ENCODE measurements around the gene TAF12.
"Not testable (repeated sequence)": the region's sequence is repeated elsewhere in the genome, so short reads cannot be mapped to it uniquely, and the experiment has no call there.

TAF12 gene

GRCh38 chr1:28578696-28579218 is 64.1 kb downstream of the TAF12 start:
- H3K27me3 ChIP-seq (ENCODE audit: insufficient read depth, low read depth): no peaks in the 10 kb centered on the region
- peaks cover 22% of the 10 kb centered on the region; the same call in 1 of the 2 replicates for H3K36me3 ChIP-seq (ENCODE audit: insufficient read depth)
- H3K9ac ChIP-seq: no peak overlapping the region
- peaks cover 15% of the 10 kb centered on the region for H4K20me1 ChIP-seq (ENCODE audit: insufficient read depth)
- peak overlapping the region; percentile 63; the same call in 1 of the 2 replicates for H3K27ac ChIP-seq
- H3K4me2 ChIP-seq: peak overlapping the region; percentile 100; the same call in 1 of the 2 replicates
- peaks cover 37% of the 10 kb centered on the region for H3K4me1 ChIP-seq (ENCODE audit: low read depth, poor library complexity, severe bottlenecking)
- no peak for TF ChIP-seq CTCF (conservative IDR thresholded peaks at IDR 0.05; ENCODE audit: low read depth, low read length)
- no peak overlapping the region for H3K4me3 ChIP-seq (IDR thresholded peaks at IDR 0.05; ENCODE audit: insufficient read depth, low read depth, low read length)
- peaks cover 26% of the 10 kb centered on the region for H3K79me2 ChIP-seq (ENCODE audit: insufficient read depth, low read depth)
- no peak overlapping the region for H2AFZ ChIP-seq (ENCODE audit: low read depth)

GRCh38 chr1:28577738-28578536 is 64.9 kb downstream of the TAF12 start:
- H3K36me3 ChIP-seq (ENCODE audit: insufficient read depth): peaks cover 22% of the 10 kb centered on the region; the same call in 1 of the 2 replicates

GRCh38 chr1:28577052-28577678 is 65.7 kb downstream of the TAF12 start:
- Histone ChIP-seq H3K9ac (no peak overlapping the region), H3K4me3 (IDR thresholded peaks at IDR 0.05; ENCODE audit: insufficient read depth, low read depth, low read length) (no peak overlapping the region), H3K36me3 (ENCODE audit: insufficient read depth) (peaks cover 22% of the 10 kb centered on the region; the same call in 1 of the 2 replicates), H3K4me2 (peak overlapping the region; percentile 7; the same call in 1 of the 2 replicates), H3K4me1 (ENCODE audit: low read depth, poor library complexity, severe bottlenecking) (peaks cover 34% of the 10 kb centered on the region), H2AFZ (ENCODE audit: low read depth) (no peak overlapping the region), H3K79me2 (ENCODE audit: insufficient read depth, low read depth) (peaks cover 26% of the 10 kb centered on the region), H4K20me1 (ENCODE audit: insufficient read depth) (peaks cover 15% of the 10 kb centered on the region), H3K27ac (peak overlapping the region; percentile 50; the same call in 1 of the 2 replicates), H3K27me3 (ENCODE audit: insufficient read depth, low read depth) (no peaks in the 10 kb centered on the region)
- no peak for TF ChIP-seq CTCF (conservative IDR thresholded peaks at IDR 0.05; ENCODE audit: low read depth, low read length)

More at GRCh38 chr1:28577738-28578536, 64.9 kb downstream of the TAF12 start:
- Histone ChIP-seq H3K27me3 (ENCODE audit: insufficient read depth, low read depth) (no peaks in the 10 kb centered on the region), H4K20me1 (ENCODE audit: insufficient read depth) (peaks cover 15% of the 10 kb centered on the region), H3K27ac (peak overlapping the region; percentile 50; the same call in 1 of the 2 replicates), H3K4me1 (ENCODE audit: low read depth, poor library complexity, severe bottlenecking) (peaks cover 34% of the 10 kb centered on the region), H3K4me2 (peak overlapping the region; percentile 7; the same call in 1 of the 2 replicates), H3K9ac (no peak overlapping the region), H2AFZ (ENCODE audit: low read depth) (no peak overlapping the region), H3K79me2 (ENCODE audit: insufficient read depth, low read depth) (peaks cover 26% of the 10 kb centered on the region), H3K4me3 (IDR thresholded peaks at IDR 0.05; ENCODE audit: insufficient read depth, low read depth, low read length) (no peak overlapping the region)
- TF ChIP-seq CTCF (conservative IDR thresholded peaks at IDR 0.05; ENCODE audit: low read depth, low read length): no peak

- Histone ChIP-seq H3K79me2 (ENCODE audit: insufficient read depth, low read depth) (no peaks in the 10 kb centered on the region), H3K4me1 (ENCODE audit: low read depth, poor library complexity, severe bottlenecking) (peaks cover 18% of the 10 kb centered on the region), H3K27me3 (ENCODE audit: insufficient read depth, low read depth) (no peaks in the 10 kb centered on the region), H3K36me3 (ENCODE audit: insufficient read depth) (peaks cover 3% of the 10 kb centered on the region; the same call in 1 of the 2 replicates), H3K27ac (no peak overlapping the region), H2AFZ (ENCODE audit: low read depth) (no peak overlapping the region), H4K20me1 (ENCODE audit: insufficient read depth) (no peaks in the 10 kb centered on the region), H3K4me3 (IDR thresholded peaks at IDR 0.05; ENCODE audit: insufficient read depth, low read depth, low read length) (no peak overlapping the region), H3K4me2 (no peak overlapping the region), H3K9ac (no peak overlapping the region)
- TF ChIP-seq CTCF (conservative IDR thresholded peaks at IDR 0.05; ENCODE audit: low read depth, low read length): no peak
Measured at GRCh38 chr1:28573564-28573963, 69.3 kb downstream of the TAF12 start.

- not testable (repeated sequence) for H2AFZ ChIP-seq (ENCODE audit: low read depth); H3K79me2 ChIP-seq (ENCODE audit: insufficient read depth, low read depth); H3K27me3 ChIP-seq (ENCODE audit: insufficient read depth, low read depth); H4K20me1 ChIP-seq (ENCODE audit: insufficient read depth); H3K9ac ChIP-seq; H3K4me3 ChIP-seq (IDR thresholded peaks at IDR 0.05; ENCODE audit: insufficient read depth, low read depth, low read length); H3K36me3 ChIP-seq (ENCODE audit: insufficient read depth); H3K27ac ChIP-seq; H3K4me2 ChIP-seq
- H3K4me1 ChIP-seq (ENCODE audit: low read depth, poor library complexity, severe bottlenecking): peaks cover 12% of the 10 kb centered on the region
Measured at GRCh38 chr1:28572891-28573290, 70.0 kb downstream of the TAF12 start.
